Ovary (tissue), 9 donors: ENCODE results near the gene POLK. TPM values are rescaled to one million over a fixed set of nuclear protein-coding genes. Genes with fewer than 3 reads are reported as not detected.
"Not testable (repeated sequence)": the region's sequence is repeated elsewhere in the genome, so short reads cannot be mapped to it uniquely, and the experiment has no call there.

ENCODE experiments used
- DNase-seq, 5 donors: peaks; one replicate each; pipeline ENCODE4 v3.0.0-alpha.2; 2019 to 2020
- H3K27ac ChIP-seq, 2 donors: fragments of 200-600 bp; one replicate each; pipeline versions ENCODE4 v1.5.1 to v1.8.0; 2019 to 2022
- H3K27me3 ChIP-seq: fragments of 200-600 bp; one replicate; pipeline ENCODE4 v1.8.0; 2022
- H3K36me3 ChIP-seq: fragments of 200-600 bp; sonication (generic); one replicate; pipeline ENCODE4 v1.5.1; 2019
- H3K4me1 ChIP-seq: one replicate; pipeline ENCODE4 v1.8.1; 2013; ENCODE audit warnings: mild to moderate bottlenecking, moderate library complexity; ENCODE audit not compliant: insufficient read depth
- H3K4me3 ChIP-seq: fragments of 200-600 bp; sonication (generic); one replicate; pipeline ENCODE4 v1.5.1; 2017
- H3K9me3 ChIP-seq, 2 donors: fragments of 200-600 bp in 1 of 2; sonication (generic) in 1 of 2; one replicate each; pipeline versions ENCODE4 v1.5.1 to v1.8.1; 2013 to 2019; ENCODE audit warnings: mild to moderate bottlenecking in 1 of 2, moderate library complexity in 1 of 2
- CTCF ChIP-seq, 3 donors: fragments of 450-650 bp in 2 of 3; fragments of 200-600 bp in 1 of 3; IDR thresholded peaks; one replicate each; pipeline versions ENCODE4 v1.5.1 to v1.8.0; 2016 to 2022; ENCODE audit warnings: antibody characterized with exemption in 3 of 3, mild to moderate bottlenecking in 1 of 3
- EP300 ChIP-seq: sonication (generic); formaldehyde crosslinking; IDR thresholded peaks from one replicate; pipeline ENCODE4 v1.6.1; 2017; ENCODE audit warnings: antibody characterized with exemption
- POLR2A ChIP-seq: fragments of 450-650 bp; IDR thresholded peaks from one replicate; pipeline ENCODE4 v1.6.1; 2017; ENCODE audit warnings: antibody characterized with exemption, mild to moderate bottlenecking, moderate library complexity
- WGBS, 3 donors: extraction: QIAGEN DNeasy Blood & Tissue Kit in 1 of 3; methylation state at CpG; one replicate each; pipeline versions ENCODE4 v1.1.5 to v1.1.7; 2013 to 2017; 5-methylcytosine and 5-hydroxymethylcytosine counted together
- intact Hi-C, 4 donors: fragments of 100-400 bp; cut with DNase I; formaldehyde crosslinking; loops; one replicate each; pipeline versions ENCODE4 v1.11.0 to v1.15.1; 2022 to 2023
- polyA plus RNA-seq, 2 donors: library from polyadenylated mRNA; stranded (reverse); fragments of 200-250 nt in 1 of 2; fragments of 350-450 nt in 1 of 2; fragmentation: Illumina TruSeq in 1 of 2; extraction: RNeasy Lipid Tissue Mini Kit (QIAGEN cat#74804) in 1 of 2; gene quantifications; one replicate each; pipeline ENCODE4 v1.2.3, GENCODE V29; 2013 to 2014
- total RNA-seq, 7 donors: library from RNA; depleted of rRNA in 2 of 7; stranded (reverse); fragments of >200 nt in 2 of 7; fragmentation: NEBNext Ultra II Directional in 3 of 7; extraction: Animal tissue kit (Norgen Biotek cat#: 25700) in 3 of 7; gene quantifications; one replicate each; pipeline versions ENCODE4 v1.1.0 to v1.2.4, GENCODE V29; 2016 to 2023
- donor health status: DM: no; HTN: no; CAD: no; lungs with moderate emphysema.
- donor health status: DM: no; HTN: no; CAD: no.
- donor health status: Bipolar disorder and iron deficiency.
- donor health status: DM: yes; HTN: yes; CAD: no.
- donor health status: DM: no; HTN: no; CAD: no.
- donor health status: DM: yes; HTN: yes; CAD: no.

Gene POLK
- total and polyA plus RNA-seq, 9 donors, result 9.3 to 41.0 (median 32.4) TPM

GRCh38 chr5:75475364-75475763 is 36.3 kb upstream of the POLK start:
- intact Hi-C loops, result no loop called here
- no peak overlapping the region for H3K27ac ChIP-seq
- no peaks in the 10 kb centered on the region for H3K9me3 ChIP-seq

GRCh38 chr5:75481024-75481423 is 30.7 kb upstream of the POLK start:
- H3K27me3 ChIP-seq, result no peaks in the 10 kb centered on the region
- TF ChIP-seq EP300, result no peak
- TF ChIP-seq POLR2A, result no peak
- no peak for TF ChIP-seq CTCF (IDR thresholded peaks at IDR 0.05)
- no peak overlapping the region for H3K27ac ChIP-seq
- no peaks in the 10 kb centered on the region for H3K36me3 ChIP-seq
- WGBS, 3 donors, result 93 to 94% (median 93%) methylated on average over 4 of the region's 4 CpGs
- no peak for DNase-seq
- no peak overlapping the region for H3K4me3 ChIP-seq
- H3K4me1 ChIP-seq, result no peaks in the 10 kb centered on the region
- intact Hi-C loops, result no loop called here
- H3K9me3 ChIP-seq, result no peaks in the 10 kb centered on the region

More at GRCh38 chr5:75475364-75475763, 36.3 kb upstream of the POLK start:
- Histone ChIP-seq H3K36me3 (no peaks in the 10 kb centered on the region), H3K27me3 (no peaks in the 10 kb centered on the region), H3K4me1 (no peaks in the 10 kb centered on the region), H3K4me3 (no peak overlapping the region)
- WGBS, 3 donors, result 84 to 85% (median 85%) methylated on average over 4 of the region's 4 CpGs
- DNase-seq, result no peak
- TF ChIP-seq CTCF (IDR thresholded peaks at IDR 0.05) (no peak), EP300 (no peak), POLR2A (no peak)

- 87 to 96% (median 92%) methylated on average over 3 of the region's 3 CpGs for WGBS, 3 donors
- intact Hi-C loops, result no loop called here
These were observed 29.2 kb upstream of the POLK start for GRCh38 chr5:75482482-75482881.

GRCh38 chr5:75484605-75485004 is 27.1 kb upstream of the POLK start:
- Histone ChIP-seq H3K9me3 (no peaks in the 10 kb centered on the region), H3K27ac (no peak overlapping the region), H3K36me3 (no peaks in the 10 kb centered on the region), H3K4me3 (no peak overlapping the region), H3K27me3 (no peaks in the 10 kb centered on the region), H3K4me1 (no peaks in the 10 kb centered on the region)
- intact Hi-C loops, result no loop called here
- TF ChIP-seq EP300 (no peak), CTCF (IDR thresholded peaks at IDR 0.05) (no peak), POLR2A (no peak)
- DNase-seq, result no peak
- WGBS, 3 donors, result 77 to 89% (median 85%) methylated on average over 1 of the region's 1 CpG

More at GRCh38 chr5:75482482-75482881, 29.2 kb upstream of the POLK start:
- Histone ChIP-seq H3K27ac (no peak overlapping the region), H3K9me3 (no peaks in the 10 kb centered on the region), H3K4me1 (no peaks in the 10 kb centered on the region), H3K4me3 (no peak overlapping the region), H3K27me3 (no peaks in the 10 kb centered on the region), H3K36me3 (no peaks in the 10 kb centered on the region)
- TF ChIP-seq EP300 (no peak), POLR2A (no peak), CTCF (IDR thresholded peaks at IDR 0.05) (no peak)
- no peak for DNase-seq

GRCh38 chr5:75489847-75490246 is 21.8 kb upstream of the POLK start:
- H3K4me3 ChIP-seq, H3K27ac ChIP-seq, H3K4me1 ChIP-seq, H3K27me3 ChIP-seq, intact Hi-C loops, H3K9me3 ChIP-seq, H3K36me3 ChIP-seq, DNase-seq: not testable (repeated sequence)
- WGBS, 3 donors, result 97 to 98% (median 97%) methylated on average over 6 of the region's 6 CpGs
